GM10266 (cell line): Measurements from ENCODE around the gene COX5B.

Experiments
- DNase-seq: peaks from one replicate; pipeline ENCODE4 v3.0.0; 2012; ENCODE audit errors: extremely low spot score
- CTCF ChIP-seq: IDR thresholded peaks from 2 replicates; pipeline ENCODE4 v1.5.1; 2012; ENCODE audit warnings: mild to moderate bottlenecking, low read depth; ENCODE audit not compliant: control insufficient read depth, insufficient read depth; ENCODE audit errors: missing control alignments

COX5B gene

GRCh38 chr2:97693476-97693875, 47.6 kb downstream of the COX5B start:
- no peak for TF ChIP-seq CTCF
- DNase-seq: no peak

- TF ChIP-seq CTCF: no peak
- DNase-seq: peak; percentile 2
These were observed 49.9 kb downstream of the COX5B start for GRCh38 chr2:97695744-97696143.

GRCh38 chr2:97697252-97698235, 51.7 kb downstream of the COX5B start:
- DNase-seq: peak; percentile 80
- TF ChIP-seq CTCF: peak; percentile 91
